ENCODE data around the gene NBPF3.

DNA sequence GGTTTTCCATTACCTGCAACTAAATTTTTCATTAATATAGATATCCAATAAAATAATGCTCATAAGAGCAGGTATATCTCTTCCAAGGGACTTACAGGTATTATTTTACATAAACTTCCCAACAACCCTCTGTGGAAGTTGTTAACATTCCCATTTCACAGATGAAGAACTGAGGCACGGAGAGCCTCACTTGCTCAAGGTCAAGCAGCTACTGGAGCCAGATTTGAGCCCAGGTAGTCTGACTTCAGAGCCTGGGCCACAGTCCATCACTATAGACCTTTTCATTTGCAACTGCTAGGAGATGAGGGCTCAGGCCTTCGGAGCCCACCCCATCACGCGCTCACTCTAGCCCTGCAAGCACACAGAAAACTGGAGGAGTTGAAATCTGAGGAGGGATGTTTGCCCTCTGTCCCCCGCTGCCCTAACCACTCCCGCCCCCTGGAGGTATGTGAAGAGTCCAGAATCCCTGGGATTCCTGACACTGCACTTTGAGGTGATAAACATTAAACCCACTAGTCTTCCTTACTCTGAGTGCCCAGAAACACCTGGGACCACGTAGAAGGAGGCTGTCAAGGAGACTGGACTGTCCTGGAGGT, 57.6 kb downstream of the NBPF3 start:
- TF ChIP-seq, protein P1, sequence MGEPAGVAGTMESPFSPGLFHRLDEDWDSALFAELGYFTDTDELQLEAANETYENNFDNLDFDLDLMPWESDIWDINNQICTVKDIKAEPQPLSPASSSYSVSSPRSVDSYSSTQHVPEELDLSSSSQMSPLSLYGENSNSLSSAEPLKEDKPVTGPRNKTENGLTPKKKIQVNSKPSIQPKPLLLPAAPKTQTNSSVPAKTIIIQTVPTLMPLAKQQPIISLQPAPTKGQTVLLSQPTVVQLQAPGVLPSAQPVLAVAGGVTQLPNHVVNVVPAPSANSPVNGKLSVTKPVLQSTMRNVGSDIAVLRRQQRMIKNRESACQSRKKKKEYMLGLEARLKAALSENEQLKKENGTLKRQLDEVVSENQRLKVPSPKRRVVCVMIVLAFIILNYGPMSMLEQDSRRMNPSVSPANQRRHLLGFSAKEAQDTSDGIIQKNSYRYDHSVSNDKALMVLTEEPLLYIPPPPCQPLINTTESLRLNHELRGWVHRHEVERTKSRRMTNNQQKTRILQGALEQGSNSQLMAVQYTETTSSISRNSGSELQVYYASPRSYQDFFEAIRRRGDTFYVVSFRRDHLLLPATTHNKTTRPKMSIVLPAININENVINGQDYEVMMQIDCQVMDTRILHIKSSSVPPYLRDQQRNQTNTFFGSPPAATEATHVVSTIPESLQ (CRISPR knock-in tag; IDR thresholded peaks at IDR 0.05), result no peak
- TF ChIP-seq, protein P2, sequence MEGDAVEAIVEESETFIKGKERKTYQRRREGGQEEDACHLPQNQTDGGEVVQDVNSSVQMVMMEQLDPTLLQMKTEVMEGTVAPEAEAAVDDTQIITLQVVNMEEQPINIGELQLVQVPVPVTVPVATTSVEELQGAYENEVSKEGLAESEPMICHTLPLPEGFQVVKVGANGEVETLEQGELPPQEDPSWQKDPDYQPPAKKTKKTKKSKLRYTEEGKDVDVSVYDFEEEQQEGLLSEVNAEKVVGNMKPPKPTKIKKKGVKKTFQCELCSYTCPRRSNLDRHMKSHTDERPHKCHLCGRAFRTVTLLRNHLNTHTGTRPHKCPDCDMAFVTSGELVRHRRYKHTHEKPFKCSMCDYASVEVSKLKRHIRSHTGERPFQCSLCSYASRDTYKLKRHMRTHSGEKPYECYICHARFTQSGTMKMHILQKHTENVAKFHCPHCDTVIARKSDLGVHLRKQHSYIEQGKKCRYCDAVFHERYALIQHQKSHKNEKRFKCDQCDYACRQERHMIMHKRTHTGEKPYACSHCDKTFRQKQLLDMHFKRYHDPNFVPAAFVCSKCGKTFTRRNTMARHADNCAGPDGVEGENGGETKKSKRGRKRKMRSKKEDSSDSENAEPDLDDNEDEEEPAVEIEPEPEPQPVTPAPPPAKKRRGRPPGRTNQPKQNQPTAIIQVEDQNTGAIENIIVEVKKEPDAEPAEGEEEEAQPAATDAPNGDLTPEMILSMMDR (IDR thresholded peaks at IDR 0.05), result no peak
- no peak for TF ChIP-seq E2F4 (CRISPR knock-in tag; IDR thresholded peaks at IDR 0.05; ENCODE audit: borderline replicate concordance, low read depth)

Data from WTC11 (cell line).